ENCODE data around the gene MGAT3.

- TF ChIP-seq CTCF (IDR thresholded peaks at IDR 0.05 in 8 of 11, conservative IDR thresholded peaks at IDR 0.05 in 3 of 11): no peak
- no peak for TF ChIP-seq POLR2A (IDR thresholded peaks at IDR 0.05)
- TF ChIP-seq POLR2AphosphoS5 (IDR thresholded peaks at IDR 0.05): no peak
Observed at GRCh38 chr22:39500101-39500500, 43.3 kb downstream of the MGAT3 start.

All from spleen (tissue), 7 donors.